ENCODE results near the gene PLAGL1.

DNA sequence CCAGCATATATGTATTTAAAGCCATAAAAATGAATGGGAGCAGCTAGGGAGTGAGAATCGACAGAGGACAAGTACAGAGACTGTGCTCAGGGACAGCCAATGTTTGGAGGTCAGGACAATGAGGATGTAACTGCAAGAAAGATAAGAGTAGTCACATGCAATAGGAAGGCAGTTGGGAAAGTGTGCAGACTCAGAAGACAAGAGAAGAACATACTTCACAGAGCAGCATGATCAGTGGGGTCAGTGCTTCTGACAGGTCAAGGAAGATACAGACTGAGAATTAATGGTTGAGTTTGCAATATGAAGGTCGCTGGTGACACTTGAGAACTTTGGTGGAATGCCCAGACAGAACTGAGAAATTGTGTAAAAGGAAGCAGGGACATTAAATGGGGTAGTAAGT, 25.1 kb downstream of the PLAGL1 start:
- TF ChIP-seq, protein P1, sequence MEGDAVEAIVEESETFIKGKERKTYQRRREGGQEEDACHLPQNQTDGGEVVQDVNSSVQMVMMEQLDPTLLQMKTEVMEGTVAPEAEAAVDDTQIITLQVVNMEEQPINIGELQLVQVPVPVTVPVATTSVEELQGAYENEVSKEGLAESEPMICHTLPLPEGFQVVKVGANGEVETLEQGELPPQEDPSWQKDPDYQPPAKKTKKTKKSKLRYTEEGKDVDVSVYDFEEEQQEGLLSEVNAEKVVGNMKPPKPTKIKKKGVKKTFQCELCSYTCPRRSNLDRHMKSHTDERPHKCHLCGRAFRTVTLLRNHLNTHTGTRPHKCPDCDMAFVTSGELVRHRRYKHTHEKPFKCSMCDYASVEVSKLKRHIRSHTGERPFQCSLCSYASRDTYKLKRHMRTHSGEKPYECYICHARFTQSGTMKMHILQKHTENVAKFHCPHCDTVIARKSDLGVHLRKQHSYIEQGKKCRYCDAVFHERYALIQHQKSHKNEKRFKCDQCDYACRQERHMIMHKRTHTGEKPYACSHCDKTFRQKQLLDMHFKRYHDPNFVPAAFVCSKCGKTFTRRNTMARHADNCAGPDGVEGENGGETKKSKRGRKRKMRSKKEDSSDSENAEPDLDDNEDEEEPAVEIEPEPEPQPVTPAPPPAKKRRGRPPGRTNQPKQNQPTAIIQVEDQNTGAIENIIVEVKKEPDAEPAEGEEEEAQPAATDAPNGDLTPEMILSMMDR (conservative IDR thresholded peaks at IDR 0.05 in 1 of 2, IDR thresholded peaks at IDR 0.05 in 1 of 2; ENCODE audit: extremely low read depth in 1 of 2, insufficient read depth in 1 of 2, low read depth in 1 of 2, low read length in 2 of 2), result no peak
- TF ChIP-seq EZH2 (IDR thresholded peaks at IDR 0.05; ENCODE audit: borderline replicate concordance, low read length), result no peak

Data from mammary epithelial cell (primary cell).